Mesenchymal stem cell (in vitro differentiated cells and primary cell): Measurements from ENCODE around the gene CHST11.

Experiments
- DNase-seq: peaks from one replicate; pipeline ENCODE4 v3.0.0-alpha.2; 2013
- H2AFZ ChIP-seq: one replicate; pipeline ENCODE4 v1.6.1; 2013; ENCODE audit warnings: low read depth, mild to moderate bottlenecking, control low read depth, inconsistent platforms, low read length, moderate library complexity
- H2AK5ac ChIP-seq: 2 replicates; pipeline ENCODE4 v1.6.1; 2013; ENCODE audit warnings: low read length, moderate library complexity, mild to moderate bottlenecking, inconsistent platforms; ENCODE audit not compliant: severe bottlenecking
- H2BK120ac ChIP-seq: one replicate; pipeline ENCODE4 v1.6.1; 2013; ENCODE audit warnings: low read depth, mild to moderate bottlenecking, inconsistent platforms, low read length, moderate library complexity
- H2BK12ac ChIP-seq, 2 experiments: one replicate each; pipeline ENCODE4 v1.6.1; 2013; ENCODE audit warnings: inconsistent platforms in 2 of 2, low read length in 2 of 2, mild to moderate bottlenecking in 2 of 2, moderate library complexity in 2 of 2, control low read depth in 1 of 2
- H2BK15ac ChIP-seq: one replicate; pipeline ENCODE4 v1.6.1; 2013; ENCODE audit warnings: mild to moderate bottlenecking, low read depth, inconsistent platforms; ENCODE audit not compliant: poor library complexity, severe bottlenecking
- H2BK5ac ChIP-seq: 2 replicates; pipeline ENCODE4 v1.6.1; 2013; ENCODE audit warnings: low read depth, mild to moderate bottlenecking, low read length, control low read depth, inconsistent platforms; ENCODE audit not compliant: poor library complexity, severe bottlenecking
- H3K14ac ChIP-seq, 2 experiments: one replicate each; pipeline ENCODE4 v1.6.1; 2013; ENCODE audit warnings: inconsistent platforms in 2 of 2, low read length in 2 of 2, control low read depth in 1 of 2, mild to moderate bottlenecking in 1 of 2, moderate library complexity in 1 of 2
- H3K18ac ChIP-seq, 2 experiments: one replicate each; pipeline ENCODE4 v1.6.1; 2013; ENCODE audit warnings: inconsistent platforms in 2 of 2, low read length in 2 of 2, control low read depth in 1 of 2, low read depth in 1 of 2, mild to moderate bottlenecking in 1 of 2
- H3K23ac ChIP-seq, 2 experiments: one replicate each; pipeline ENCODE4 v1.6.1; 2013; ENCODE audit warnings: inconsistent platforms in 2 of 2, low read length in 2 of 2, mild to moderate bottlenecking in 2 of 2, moderate library complexity in 2 of 2, control low read depth in 1 of 2
- H3K27ac ChIP-seq: 2 replicates; pipeline ENCODE4 v1.5.1; 2013; ENCODE audit warnings: mild to moderate bottlenecking, moderate library complexity, low read length, control low read depth, inconsistent platforms; ENCODE audit not compliant: poor library complexity, severe bottlenecking
- H3K27me3 ChIP-seq, 2 experiments: 2 replicates each; pipeline versions ENCODE4 v1.6.1 to v1.7.0; 2013; ENCODE audit warnings: low read length in 2 of 2, mild to moderate bottlenecking in 2 of 2, moderate library complexity in 2 of 2, control low read depth in 1 of 2, inconsistent platforms in 1 of 2; ENCODE audit not compliant: control insufficient read depth in 1 of 2, insufficient read depth in 1 of 2
- H3K36me3 ChIP-seq, 2 experiments: 2 replicates each; pipeline versions ENCODE4 v1.6.1 to v1.7.0; 2013; ENCODE audit warnings: low read length in 2 of 2, control low read depth in 1 of 2, inconsistent platforms in 1 of 2, low read depth in 1 of 2, mild to moderate bottlenecking in 1 of 2; ENCODE audit not compliant: insufficient read depth in 2 of 2, control insufficient read depth in 1 of 2
- H3K4ac ChIP-seq, 2 experiments: one replicate each; pipeline ENCODE4 v1.6.1; 2013; ENCODE audit warnings: inconsistent platforms in 2 of 2, low read length in 2 of 2, mild to moderate bottlenecking in 2 of 2, moderate library complexity in 2 of 2, control low read depth in 1 of 2, low read depth in 1 of 2
- H3K4me1 ChIP-seq: 2 replicates; pipeline ENCODE4 v1.6.1; 2013; ENCODE audit warnings: low read depth, low read length, control low read depth; ENCODE audit not compliant: control insufficient read depth, insufficient read depth
- H3K4me2 ChIP-seq: 2 replicates; pipeline ENCODE4 v1.6.1; 2013; ENCODE audit warnings: low read length, mild to moderate bottlenecking, inconsistent platforms; ENCODE audit not compliant: poor library complexity, severe bottlenecking
- H3K4me3 ChIP-seq, 2 experiments: 2 replicates each; pipeline versions ENCODE4 v1.5.1 to v1.7.0; 2013; ENCODE audit warnings: low read length in 2 of 2, mild to moderate bottlenecking in 2 of 2, control low read depth in 1 of 2, low read depth in 1 of 2; ENCODE audit not compliant: insufficient read depth in 1 of 2
- H3K79me1 ChIP-seq: replicated peaks from 2 replicates; pipeline ENCODE4 v1.6.1; 2013; ENCODE audit warnings: mild to moderate bottlenecking, control low read depth, low read length, inconsistent platforms; ENCODE audit not compliant: poor library complexity, severe bottlenecking
- H3K9ac ChIP-seq: 2 replicates; pipeline ENCODE4 v1.7.0; 2013; ENCODE audit warnings: mild to moderate bottlenecking, low read length, moderate library complexity
- H3K9me3 ChIP-seq: 2 replicates; pipeline ENCODE4 v1.7.0; 2013; ENCODE audit warnings: mild to moderate bottlenecking, low read length; ENCODE audit not compliant: control insufficient read depth
- H4K8ac ChIP-seq: one replicate; pipeline ENCODE4 v1.6.1; 2013; ENCODE audit warnings: inconsistent platforms, mild to moderate bottlenecking, low read length, moderate library complexity
- H4K91ac ChIP-seq: one replicate; pipeline ENCODE4 v1.6.1; 2013; ENCODE audit warnings: mild to moderate bottlenecking, low read length, inconsistent platforms
- WGBS: methylation state at CpG from one replicate; pipeline ENCODE4 v1.1.7; 2013; ENCODE audit warnings: mixed read lengths; 5-methylcytosine and 5-hydroxymethylcytosine counted together

The CHST11 gene

DNA sequence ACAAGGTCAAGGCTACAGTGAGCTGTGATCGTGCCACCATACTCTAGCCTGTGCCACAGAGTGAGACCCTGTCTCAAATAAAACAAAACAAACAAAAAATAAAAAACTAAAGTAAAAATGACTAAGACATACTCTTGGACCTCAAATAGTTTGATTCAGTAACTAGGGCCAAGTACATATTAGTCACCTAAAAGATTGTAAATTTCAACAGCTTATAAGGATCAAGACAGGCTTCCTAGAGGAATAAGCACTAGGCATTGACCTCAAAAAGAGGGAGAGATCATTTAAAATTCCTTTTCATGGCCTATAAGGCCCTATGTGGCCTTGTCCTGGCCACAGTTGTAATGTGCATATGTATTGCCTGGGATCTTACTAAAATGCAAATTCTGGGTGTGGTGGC lies 46.0 kb upstream of the CHST11 start:
- no peak for DNase-seq
- no peaks in the 10 kb centered on the region for H3K79me1 ChIP-seq

DNA sequence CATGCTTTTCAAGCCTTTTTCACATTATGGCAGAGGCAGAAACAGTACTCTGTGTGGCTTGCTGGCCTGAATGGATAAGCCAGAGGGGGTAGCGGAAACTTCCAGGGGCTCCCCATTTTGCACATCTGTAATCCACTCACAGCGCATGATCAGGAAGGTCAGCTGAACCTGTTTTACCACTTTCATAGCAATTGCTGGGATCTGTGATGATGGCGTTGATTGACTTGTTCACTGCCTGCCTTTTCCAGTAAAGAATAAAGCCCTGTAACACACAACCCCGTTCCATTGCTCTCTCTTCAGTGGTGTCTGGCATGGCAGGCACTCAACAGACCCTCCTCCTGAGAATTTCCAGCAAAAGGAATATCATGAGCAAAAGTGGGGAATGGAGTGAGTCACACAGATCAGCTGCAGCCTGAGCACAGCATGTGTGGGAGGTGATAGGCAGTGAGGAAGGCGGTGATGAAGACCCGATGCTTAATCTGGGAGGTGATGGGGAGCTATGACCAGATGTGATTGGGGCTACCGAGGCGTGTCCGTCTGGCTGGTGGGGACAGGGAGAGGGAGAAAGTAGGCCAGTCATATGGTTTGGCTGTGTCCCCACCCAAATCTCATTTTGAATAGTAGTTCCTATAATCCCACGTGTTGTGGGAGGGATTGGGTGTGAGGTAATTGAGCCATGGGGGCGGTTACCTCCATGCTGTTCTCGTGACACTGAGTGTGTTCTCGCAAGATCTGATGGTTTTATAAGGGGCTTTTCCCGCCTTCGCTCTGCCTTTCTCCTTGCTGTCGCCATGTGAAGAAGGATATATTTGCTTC lies 44.7 kb upstream of the CHST11 start:
- H2BK15ac ChIP-seq, result no peak overlapping the region
- no peak overlapping the region for H2BK12ac ChIP-seq
- H3K14ac ChIP-seq, result no peak overlapping the region
- H3K4ac ChIP-seq, result no peak overlapping the region
- H4K8ac ChIP-seq, result no peak overlapping the region
- H2BK120ac ChIP-seq, result no peak overlapping the region
- no peak overlapping the region for H3K23ac ChIP-seq
- no peak overlapping the region for H3K18ac ChIP-seq
- H3K79me1 ChIP-seq, result no peaks in the 10 kb centered on the region
- no peak for DNase-seq
- H2AK5ac ChIP-seq, result no peak overlapping the region
- no peak overlapping the region for H3K9ac ChIP-seq
- H3K4me1 ChIP-seq, result peaks cover 8% of the 10 kb centered on the region
- no peak overlapping the region for H2BK5ac ChIP-seq
- no peaks in the 10 kb centered on the region for H3K27me3 ChIP-seq
- no peak overlapping the region for H4K91ac ChIP-seq
- no peak overlapping the region for H2AFZ ChIP-seq
- no peaks in the 10 kb centered on the region for H3K9me3 ChIP-seq
- no peaks in the 10 kb centered on the region for H3K36me3 ChIP-seq
- no peak overlapping the region for H3K27ac ChIP-seq
- 86% methylated on average over 15 of the region's 16 CpGs for WGBS
- H3K4me2 ChIP-seq, result no peak overlapping the region
- H3K4me3 ChIP-seq, result no peak overlapping the region

More for the DNA sequence above, 46.0 kb upstream of the CHST11 start:
- Histone ChIP-seq H2AFZ (no peak overlapping the region), H3K23ac (no peak overlapping the region), H4K91ac (no peak overlapping the region), H3K18ac (no peak overlapping the region), H2BK12ac (no peak overlapping the region), H3K4me1 (peaks cover 8% of the 10 kb centered on the region), H3K14ac (no peak overlapping the region), H3K4me3 (no peak overlapping the region), H4K8ac (no peak overlapping the region), H3K9me3 (peaks cover 5% of the 10 kb centered on the region), H3K4me2 (no peak overlapping the region), H2BK5ac (no peak overlapping the region), H3K36me3 (no peaks in the 10 kb centered on the region), H3K27me3 (no peaks in the 10 kb centered on the region), H3K9ac (no peak overlapping the region), H3K4ac (no peak overlapping the region), H2AK5ac (no peak overlapping the region), H3K27ac (no peak overlapping the region), H2BK15ac (no peak overlapping the region), H2BK120ac (no peak overlapping the region)
- no CpG with 5 or more reads among the region's 1 CpG for WGBS

- no peaks in the 10 kb centered on the region for H3K79me1 ChIP-seq
- H3K14ac ChIP-seq, result no peak overlapping the region
- no peak overlapping the region for H2BK12ac ChIP-seq
- no peaks in the 10 kb centered on the region for H3K27me3 ChIP-seq
- no peak overlapping the region for H3K4me3 ChIP-seq
- H3K23ac ChIP-seq, result no peak overlapping the region
- no peak overlapping the region for H3K18ac ChIP-seq
- WGBS, result 77% methylated on average over 8 of the region's 8 CpGs
- H3K36me3 ChIP-seq, result no peaks in the 10 kb centered on the region
- no peak overlapping the region for H3K27ac ChIP-seq
- peaks cover 8% of the 10 kb centered on the region for H3K4me1 ChIP-seq
- H3K9me3 ChIP-seq, result no peaks in the 10 kb centered on the region
- no peak overlapping the region for H2BK5ac ChIP-seq
- no peak overlapping the region for H2BK120ac ChIP-seq
- no peak overlapping the region for H2AK5ac ChIP-seq
- no peak overlapping the region for H4K91ac ChIP-seq
- H3K4me2 ChIP-seq, result no peak overlapping the region
- no peak for DNase-seq
- H2BK15ac ChIP-seq, result no peak overlapping the region
- H3K9ac ChIP-seq, result no peak overlapping the region
- H3K4ac ChIP-seq, result no peak overlapping the region
- no peak overlapping the region for H4K8ac ChIP-seq
- no peak overlapping the region for H2AFZ ChIP-seq
Observed at GRCh38 chr12:104412681-104413080, 44.1 kb upstream of the CHST11 start.

GRCh38 chr12:104413330-104413729 lies 43.4 kb upstream of the CHST11 start:
- DNase-seq, result no peak
- no peak overlapping the region for H2AK5ac ChIP-seq
- no peak overlapping the region for H3K18ac ChIP-seq
- no peak overlapping the region for H3K27ac ChIP-seq
- no peaks in the 10 kb centered on the region for H3K36me3 ChIP-seq
- H3K23ac ChIP-seq, result no peak overlapping the region
- no peak overlapping the region for H2BK15ac ChIP-seq
- H3K27me3 ChIP-seq, result no peaks in the 10 kb centered on the region
- no peak overlapping the region for H2BK120ac ChIP-seq
- H4K91ac ChIP-seq, result no peak overlapping the region
- no peak overlapping the region for H3K9ac ChIP-seq
- no peak overlapping the region for H2BK5ac ChIP-seq
- peaks cover 8% of the 10 kb centered on the region for H3K4me1 ChIP-seq
- H2BK12ac ChIP-seq, result no peak overlapping the region
- WGBS, result 83% methylated on average over 6 of the region's 6 CpGs
- no peak overlapping the region for H3K4ac ChIP-seq
- H2AFZ ChIP-seq, result no peak overlapping the region
- no peaks in the 10 kb centered on the region for H3K79me1 ChIP-seq
- no peaks in the 10 kb centered on the region for H3K9me3 ChIP-seq
- H3K4me3 ChIP-seq, result no peak overlapping the region
- H3K14ac ChIP-seq, result no peak overlapping the region
- no peak overlapping the region for H3K4me2 ChIP-seq
- H4K8ac ChIP-seq, result no peak overlapping the region
